ENCODE data around the gene NTMT1.
A peak's percentile ranks its signal among the peaks of the same experiment; 100 is the strongest.

The NTMT1 gene

GRCh38 chr9:129601082-129601674 is 24.8 kb upstream of the NTMT1 start:
- Histone ChIP-seq H3K4me3 (ENCODE audit: low read depth, low read length) (no peak overlapping the region), H3K9me3 (ENCODE audit: control insufficient read depth, insufficient read depth, low read length) (no peaks in the 10 kb centered on the region), H3K27me3 (ENCODE audit: control insufficient read depth, insufficient read depth, low read length) (peaks cover 13% of the 10 kb centered on the region), H3K4me1 (ENCODE audit: control insufficient read depth, insufficient read depth, low read length) (peaks cover 5% of the 10 kb centered on the region), H3K9ac (ENCODE audit: low read depth, low read length) (no peak overlapping the region), H3K36me3 (ENCODE audit: control insufficient read depth, insufficient read depth, low read length) (no peaks in the 10 kb centered on the region)

DNA sequence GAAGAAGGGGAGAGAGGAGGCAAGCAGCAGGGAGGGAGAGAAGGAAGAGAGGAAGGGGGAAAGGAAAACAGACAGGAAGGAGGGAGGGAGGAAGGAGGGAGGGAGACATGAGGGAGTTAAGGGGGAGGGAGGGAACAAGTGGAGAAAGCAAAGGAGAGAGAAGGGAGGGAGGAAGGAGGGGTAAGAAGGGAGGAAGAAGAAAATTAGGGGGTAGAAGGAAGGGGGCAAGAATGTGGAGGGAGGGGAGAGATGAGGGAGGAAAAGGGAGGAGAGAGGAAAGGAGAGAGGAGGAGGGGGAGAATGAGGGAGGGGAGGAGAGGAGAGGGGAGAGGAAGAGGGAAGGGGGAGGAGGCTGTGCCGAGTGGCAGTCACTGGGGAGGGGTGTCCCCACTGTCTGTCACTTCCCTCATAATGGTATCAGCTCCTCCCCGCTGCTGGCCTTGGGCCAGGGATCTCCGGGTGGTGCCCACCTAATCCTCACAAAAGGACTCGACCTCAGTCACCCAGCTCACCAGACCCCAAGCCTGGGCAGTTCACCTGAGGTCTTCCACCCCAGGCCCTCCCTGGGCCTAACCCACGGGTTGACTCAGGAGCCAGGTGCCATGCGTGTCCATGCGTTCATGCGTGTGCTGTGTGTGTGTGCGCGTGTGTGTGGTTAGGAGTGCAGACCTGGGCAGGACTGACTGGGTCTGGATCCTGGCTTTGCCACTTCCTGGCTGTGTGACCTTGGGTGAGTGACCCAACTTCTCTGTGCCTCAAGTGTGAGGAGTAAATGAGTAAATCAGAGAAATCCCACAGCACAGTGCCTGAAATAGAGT is 23.2 kb upstream of the NTMT1 start:
- Histone ChIP-seq H3K9ac (ENCODE audit: low read depth, low read length) (no peak overlapping the region), H3K4me1 (ENCODE audit: control insufficient read depth, insufficient read depth, low read length) (peaks cover 4% of the 10 kb centered on the region), H3K9me3 (ENCODE audit: control insufficient read depth, insufficient read depth, low read length) (no peaks in the 10 kb centered on the region), H3K36me3 (ENCODE audit: control insufficient read depth, insufficient read depth, low read length) (no peaks in the 10 kb centered on the region), H3K4me3 (ENCODE audit: low read depth, low read length) (no peak overlapping the region), H3K27me3 (ENCODE audit: control insufficient read depth, insufficient read depth, low read length) (peaks cover 13% of the 10 kb centered on the region)

DNA sequence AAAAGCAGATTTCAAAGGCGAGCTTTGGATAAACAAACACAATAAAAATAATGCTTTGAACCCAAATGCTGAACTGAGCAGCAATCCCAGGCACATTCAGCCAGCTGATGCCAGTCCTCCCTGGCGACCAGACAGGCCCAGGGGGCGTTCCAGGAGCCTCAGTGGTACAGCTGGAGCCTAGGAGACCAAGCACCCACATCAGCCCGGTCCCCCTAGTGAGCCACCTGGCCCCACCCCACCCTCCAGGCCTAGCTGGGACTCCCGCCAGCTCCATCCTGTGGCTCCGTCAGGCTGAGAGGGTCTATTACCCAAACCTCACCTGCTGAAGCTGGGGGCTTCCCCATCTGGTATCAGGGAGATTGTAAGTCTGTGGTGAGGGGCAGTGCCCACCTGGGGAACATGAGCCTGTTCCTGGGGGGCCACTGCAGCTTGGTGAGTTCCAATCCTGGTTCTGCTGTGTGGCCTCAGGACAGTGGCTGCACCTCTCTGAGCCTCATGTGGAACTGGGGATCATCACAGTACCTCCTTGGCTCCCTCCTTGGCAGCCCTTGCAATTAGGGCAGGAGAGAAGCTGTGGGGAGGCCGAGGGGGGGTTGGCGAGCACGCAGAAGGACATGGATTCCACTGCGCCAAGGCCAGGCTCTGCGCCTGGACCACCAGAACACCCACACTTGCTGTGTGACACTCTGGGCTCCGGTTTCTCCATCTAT is 21.8 kb upstream of the NTMT1 start:
- Histone ChIP-seq H3K9ac (ENCODE audit: low read depth, low read length) (no peak overlapping the region), H3K36me3 (ENCODE audit: control insufficient read depth, insufficient read depth, low read length) (no peaks in the 10 kb centered on the region), H3K4me1 (ENCODE audit: control insufficient read depth, insufficient read depth, low read length) (peaks cover 2% of the 10 kb centered on the region), H3K27me3 (ENCODE audit: control insufficient read depth, insufficient read depth, low read length) (peaks cover 11% of the 10 kb centered on the region), H3K9me3 (ENCODE audit: control insufficient read depth, insufficient read depth, low read length) (no peaks in the 10 kb centered on the region), H3K4me3 (ENCODE audit: low read depth, low read length) (no peak overlapping the region)

DNA sequence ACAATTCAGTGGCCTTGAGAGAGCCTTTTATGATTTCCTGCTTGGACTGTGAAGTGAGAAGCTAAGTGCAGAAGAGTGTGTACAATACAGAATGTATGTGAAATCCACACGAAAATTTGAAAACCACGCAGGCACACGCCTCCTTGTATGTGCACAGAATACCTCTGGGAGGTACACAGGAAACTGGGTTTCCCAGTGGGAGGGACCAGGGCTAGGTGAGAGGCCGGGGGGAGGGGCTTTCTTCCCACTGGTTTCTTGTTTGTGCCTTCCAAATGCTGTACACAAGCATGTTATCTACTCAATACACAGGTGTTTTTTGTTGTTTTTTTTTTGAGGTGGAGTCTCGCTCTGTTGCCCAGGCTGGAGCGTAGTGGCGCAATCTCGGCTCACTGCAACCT is 21.2 kb upstream of the NTMT1 start:
- no peak overlapping the region for H3K9ac ChIP-seq (ENCODE audit: low read depth, low read length)
- no peaks in the 10 kb centered on the region for H3K9me3 ChIP-seq (ENCODE audit: control insufficient read depth, insufficient read depth, low read length)
- no peaks in the 10 kb centered on the region for H3K36me3 ChIP-seq (ENCODE audit: control insufficient read depth, insufficient read depth, low read length)
- H3K4me3 ChIP-seq (ENCODE audit: low read depth, low read length): no peak overlapping the region
- H3K27me3 ChIP-seq (ENCODE audit: control insufficient read depth, insufficient read depth, low read length): peaks cover 14% of the 10 kb centered on the region
- peaks cover 2% of the 10 kb centered on the region for H3K4me1 ChIP-seq (ENCODE audit: control insufficient read depth, insufficient read depth, low read length)

GRCh38 chr9:129606161-129607026 is 19.6 kb upstream of the NTMT1 start:
- no peak overlapping the region for H3K9ac ChIP-seq (ENCODE audit: low read depth, low read length)
- no peaks in the 10 kb centered on the region for H3K36me3 ChIP-seq (ENCODE audit: control insufficient read depth, insufficient read depth, low read length)
- no peaks in the 10 kb centered on the region for H3K9me3 ChIP-seq (ENCODE audit: control insufficient read depth, insufficient read depth, low read length)
- peaks cover 2% of the 10 kb centered on the region for H3K4me1 ChIP-seq (ENCODE audit: control insufficient read depth, insufficient read depth, low read length)
- no peak overlapping the region for H3K4me3 ChIP-seq (ENCODE audit: low read depth, low read length)
- peaks cover 8% of the 10 kb centered on the region for H3K27me3 ChIP-seq (ENCODE audit: control insufficient read depth, insufficient read depth, low read length)

- Histone ChIP-seq H3K4me3 (ENCODE audit: low read depth, low read length) (no peak overlapping the region), H3K9me3 (ENCODE audit: control insufficient read depth, insufficient read depth, low read length) (no peaks in the 10 kb centered on the region), H3K36me3 (ENCODE audit: control insufficient read depth, insufficient read depth, low read length) (no peaks in the 10 kb centered on the region), H3K27me3 (ENCODE audit: control insufficient read depth, insufficient read depth, low read length) (peaks cover 8% of the 10 kb centered on the region), H3K9ac (ENCODE audit: low read depth, low read length) (no peak overlapping the region), H3K4me1 (ENCODE audit: control insufficient read depth, insufficient read depth, low read length) (peaks cover 2% of the 10 kb centered on the region)
Measured at GRCh38 chr9:129607027-129607387, 19.0 kb upstream of the NTMT1 start.

GRCh38 chr9:129608561-129609481 is 17.1 kb upstream of the NTMT1 start:
- Histone ChIP-seq H3K27me3 (ENCODE audit: control insufficient read depth, insufficient read depth, low read length) (peaks cover 10% of the 10 kb centered on the region), H3K36me3 (ENCODE audit: control insufficient read depth, insufficient read depth, low read length) (no peaks in the 10 kb centered on the region), H3K4me1 (ENCODE audit: control insufficient read depth, insufficient read depth, low read length) (peaks cover 2% of the 10 kb centered on the region), H3K4me3 (ENCODE audit: low read depth, low read length) (no peak overlapping the region), H3K9me3 (ENCODE audit: control insufficient read depth, insufficient read depth, low read length) (no peaks in the 10 kb centered on the region), H3K9ac (ENCODE audit: low read depth, low read length) (no peak overlapping the region)

DNA sequence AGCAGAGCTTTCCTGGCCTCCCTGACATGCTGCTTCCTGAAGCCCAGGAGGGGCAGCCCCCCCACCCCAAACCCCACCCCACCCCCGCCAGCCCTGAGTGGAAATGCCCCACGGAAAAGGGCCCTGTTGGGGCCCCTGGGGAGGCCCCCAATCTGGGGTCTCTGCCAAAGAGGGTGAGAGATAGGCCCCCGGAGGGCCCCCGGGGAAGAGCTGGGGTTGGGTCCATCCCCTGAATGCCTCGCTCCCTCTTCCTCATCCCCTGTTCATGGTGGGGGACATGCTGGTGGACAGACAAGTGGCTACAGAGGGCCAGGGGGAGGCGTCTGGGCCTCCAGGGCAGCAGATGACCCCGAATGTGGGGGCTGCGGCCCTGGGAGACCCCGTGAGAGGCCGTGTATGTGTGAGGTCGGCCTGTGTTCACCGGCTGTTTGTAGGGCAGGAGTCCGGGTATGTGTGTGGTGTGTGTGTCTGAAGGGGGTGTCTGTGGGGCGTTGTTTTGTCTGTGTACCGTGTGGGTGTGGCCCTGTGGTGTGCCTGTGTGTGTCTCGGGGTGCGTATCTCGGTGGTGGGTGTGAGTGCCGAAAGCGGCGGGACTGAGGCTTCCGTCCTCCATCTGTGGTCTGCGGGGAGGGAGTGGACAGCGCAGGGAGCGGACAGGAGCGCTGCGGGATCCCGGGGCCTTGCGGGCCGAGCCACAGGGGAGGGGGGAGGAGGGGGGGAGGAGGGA is 16.3 kb upstream of the NTMT1 start:
- peak overlapping the region; percentile 32 for H3K9ac ChIP-seq (ENCODE audit: low read depth, low read length)
- no peaks in the 10 kb centered on the region for H3K9me3 ChIP-seq (ENCODE audit: control insufficient read depth, insufficient read depth, low read length)
- H3K27me3 ChIP-seq (ENCODE audit: control insufficient read depth, insufficient read depth, low read length): peaks cover 10% of the 10 kb centered on the region
- H3K4me3 ChIP-seq (ENCODE audit: low read depth, low read length): peak overlapping the region; percentile 46
- no peaks in the 10 kb centered on the region for H3K36me3 ChIP-seq (ENCODE audit: control insufficient read depth, insufficient read depth, low read length)
- peaks cover 2% of the 10 kb centered on the region for H3K4me1 ChIP-seq (ENCODE audit: control insufficient read depth, insufficient read depth, low read length)

GRCh38 chr9:129610213-129610472 is 15.8 kb upstream of the NTMT1 start:
- peak overlapping the region; percentile 55 for H3K4me3 ChIP-seq (ENCODE audit: low read depth, low read length)

DNA sequence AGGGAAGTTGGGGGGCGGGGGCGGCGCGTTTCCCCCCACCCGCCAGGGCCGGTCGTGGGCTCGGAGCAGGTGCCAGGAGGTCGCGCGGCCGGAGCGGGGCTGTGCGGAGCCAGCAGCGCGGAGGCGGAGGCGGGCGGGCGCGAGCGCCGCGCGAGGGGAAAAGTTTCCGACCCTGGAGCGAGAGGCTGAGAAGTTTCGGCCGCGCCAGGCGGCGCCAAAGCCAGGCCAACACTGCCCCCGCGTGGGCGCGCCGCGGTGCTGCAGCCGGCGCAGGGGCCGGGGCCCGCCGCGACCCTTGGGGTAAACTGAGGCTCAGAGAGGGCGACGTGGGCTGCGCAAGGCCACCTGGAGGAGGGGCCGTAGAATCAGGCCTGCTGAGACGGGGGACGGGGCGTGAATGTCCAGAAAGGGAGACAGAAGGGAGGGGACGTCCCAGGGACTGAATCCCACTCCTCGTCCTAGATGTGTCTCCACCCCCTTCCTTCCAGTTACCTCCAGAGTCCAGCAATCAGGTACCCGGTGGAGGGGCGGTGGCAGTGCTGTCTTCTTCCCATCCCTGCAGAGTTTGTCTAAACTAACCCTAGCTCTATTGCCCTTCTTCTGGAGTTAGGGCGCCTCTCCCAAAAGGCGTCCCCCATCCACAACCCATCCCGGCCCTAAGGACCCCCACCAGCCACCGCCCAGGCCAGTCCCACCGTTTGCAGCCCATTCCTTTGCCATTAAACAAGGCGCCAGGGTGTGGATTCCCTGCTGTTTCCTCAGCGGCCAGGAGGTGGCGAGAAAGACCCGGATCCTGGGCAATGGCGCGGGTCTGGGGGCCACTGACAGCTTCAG is 15.3 kb upstream of the NTMT1 start:
- no peaks in the 10 kb centered on the region for H3K36me3 ChIP-seq (ENCODE audit: control insufficient read depth, insufficient read depth, low read length)
- peaks cover 2% of the 10 kb centered on the region for H3K4me1 ChIP-seq (ENCODE audit: control insufficient read depth, insufficient read depth, low read length)
- peaks cover 10% of the 10 kb centered on the region for H3K27me3 ChIP-seq (ENCODE audit: control insufficient read depth, insufficient read depth, low read length)
- H3K9me3 ChIP-seq (ENCODE audit: control insufficient read depth, insufficient read depth, low read length): no peaks in the 10 kb centered on the region
- peak overlapping the region; percentile 55 for H3K4me3 ChIP-seq (ENCODE audit: low read depth, low read length)
- H3K9ac ChIP-seq (ENCODE audit: low read depth, low read length): no peak overlapping the region

More at GRCh38 chr9:129610213-129610472, 15.8 kb upstream of the NTMT1 start:
- H3K36me3 ChIP-seq (ENCODE audit: control insufficient read depth, insufficient read depth, low read length): no peaks in the 10 kb centered on the region
- H3K9me3 ChIP-seq (ENCODE audit: control insufficient read depth, insufficient read depth, low read length): no peaks in the 10 kb centered on the region
- H3K4me1 ChIP-seq (ENCODE audit: control insufficient read depth, insufficient read depth, low read length): peaks cover 2% of the 10 kb centered on the region
- peaks cover 10% of the 10 kb centered on the region for H3K27me3 ChIP-seq (ENCODE audit: control insufficient read depth, insufficient read depth, low read length)
- no peak overlapping the region for H3K9ac ChIP-seq (ENCODE audit: low read depth, low read length)
